Measurements from ENCODE around the gene TNIP1.

DNA sequence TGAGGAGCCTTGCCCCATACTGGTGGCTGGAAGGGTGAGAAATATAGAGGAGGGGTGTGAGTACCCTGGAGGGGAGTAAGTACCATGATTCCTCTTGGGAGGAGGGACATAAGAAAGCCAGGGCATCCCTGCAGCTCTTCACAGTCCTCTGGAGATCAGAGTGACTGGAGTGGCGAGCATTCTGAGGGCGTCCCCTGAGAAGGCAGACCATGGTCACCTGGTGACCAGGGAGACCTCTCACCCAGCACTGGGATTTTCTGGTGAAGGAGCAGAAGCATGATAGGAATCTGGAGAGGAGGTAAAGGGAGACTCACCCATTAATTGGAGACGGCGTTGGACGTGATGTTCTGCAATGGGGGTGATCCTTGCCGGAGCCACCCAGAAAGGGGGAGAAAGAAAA is 88.1 kb downstream of the TNIP1 start:
- TF ChIP-seq CTCF (IDR thresholded peaks at IDR 0.05) (no peak), POLR2A (IDR thresholded peaks at IDR 0.05) (no peak)

Data from testis (tissue), 2 donors.